Hepatocyte (in vitro differentiated cells): ENCODE measurements around the gene FCAR. TPM values are rescaled to one million over a fixed set of nuclear protein-coding genes. Genes with fewer than 3 reads are reported as not detected.
A peak's percentile ranks its signal among the peaks of the same experiment; 100 is the strongest.
"Not testable (repeated sequence)": the region's sequence is repeated elsewhere in the genome, so short reads cannot be mapped to it uniquely, and the experiment has no call there.

Source experiments
- DNase-seq: peaks from one replicate; pipeline ENCODE4 v3.0.0-alpha.2; 2016; ENCODE audit warnings: low spot score
- H2AFZ ChIP-seq: fragments of 200-600 bp; sonication (generic); 2 replicates; pipeline ENCODE4 v1.6.0; 2016; ENCODE audit warnings: antibody characterized with exemption, mild to moderate bottlenecking
- H3K27ac ChIP-seq: fragments of 200-600 bp; sonication (generic); 2 replicates; pipeline ENCODE4 v1.5.1; 2016; ENCODE audit warnings: mild to moderate bottlenecking
- H3K27me3 ChIP-seq: fragments of 200-600 bp; sonication (generic); 2 replicates; pipeline ENCODE4 v1.6.1; 2016
- H3K36me3 ChIP-seq: fragments of 200-600 bp; sonication (generic); replicated peaks from 2 replicates; pipeline ENCODE4 v1.5.1; 2016; ENCODE audit warnings: low read depth; ENCODE audit not compliant: insufficient read depth
- H3K4me1 ChIP-seq: fragments of 200-600 bp; sonication (generic); 2 replicates; pipeline ENCODE4 v1.5.1; 2016; ENCODE audit warnings: mild to moderate bottlenecking, moderate library complexity; ENCODE audit not compliant: insufficient read depth
- H3K4me2 ChIP-seq: fragments of 200-600 bp; sonication (generic); 2 replicates; pipeline ENCODE4 v1.6.0; 2016
- H3K4me3 ChIP-seq: fragments of 200-600 bp; sonication (generic); 2 replicates; pipeline ENCODE4 v1.5.1; 2016; ENCODE audit warnings: mild to moderate bottlenecking
- H3K79me2 ChIP-seq: fragments of 200-600 bp; sonication (generic); 2 replicates; pipeline ENCODE4 v1.6.0; 2017; ENCODE audit warnings: mild to moderate bottlenecking
- H3K9me2 ChIP-seq: fragments of 200-600 bp; sonication (generic); replicated peaks from 2 replicates; pipeline ENCODE4 v1.6.0; 2017; ENCODE audit warnings: mild to moderate bottlenecking; ENCODE audit not compliant: insufficient read depth
- H3K9me3 ChIP-seq: fragments of 200-600 bp; sonication (generic); 2 replicates; pipeline ENCODE4 v1.5.1; 2016; ENCODE audit warnings: low read depth, mild to moderate bottlenecking
- H4K20me1 ChIP-seq: fragments of 200-600 bp; sonication (generic); 2 replicates; pipeline ENCODE4 v1.6.0; 2016; ENCODE audit warnings: mild to moderate bottlenecking; ENCODE audit not compliant: insufficient read depth, poor library complexity, severe bottlenecking
- CTCF ChIP-seq: fragments of 200-600 bp; sonication (generic); IDR thresholded peaks from 2 replicates; pipeline ENCODE4 v1.5.1; 2016; ENCODE audit warnings: antibody characterized with exemption, mild to moderate bottlenecking; ENCODE audit not compliant: poor library complexity
- EZH2 ChIP-seq: fragments of 200-600 bp; sonication (generic); IDR thresholded peaks from 2 replicates; pipeline ENCODE4 v1.6.1; 2016; ENCODE audit warnings: antibody characterized with exemption, mild to moderate bottlenecking, borderline replicate concordance
- EZH2phosphoT487 ChIP-seq: fragments of 200-600 bp; sonication (generic); IDR thresholded peaks from one replicate; pipeline ENCODE4 v1.6.1; 2018; ENCODE audit warnings: antibody characterized with exemption, mild to moderate bottlenecking, low read depth, moderate library complexity; ENCODE audit not compliant: unreplicated experiment, severe bottlenecking
- WGBS: methylation state at CpG from one replicate; pipeline ENCODE4 v1.1.6; 2016; ENCODE audit warnings: low lambda C conversion rate; ENCODE audit errors: missing lambda C conversion rate; 5-methylcytosine and 5-hydroxymethylcytosine counted together
- polyA plus RNA-seq: library from polyadenylated mRNA; unstranded; fragments of >200 nt; fragmentation: Nextera tagmentation; extraction: Ambion mirVana; gene quantifications from 2 replicates; pipeline ENCODE4 v1.2.1, GENCODE V29; 2016
- total RNA-seq: library from RNA; depleted of rRNA; stranded (reverse); fragments of >200 nt; gene quantifications from 2 replicates; pipeline ENCODE4 v1.2.3, GENCODE V29; 2014

Gene FCAR
- total and polyA plus RNA-seq, 2 experiments from 2014 or later: not detected

- Histone ChIP-seq H3K4me2 (no peak overlapping the region), H3K9me2 (no peaks in the 10 kb centered on the region), H3K9me3 (no peaks in the 10 kb centered on the region), H3K4me1 (no peaks in the 10 kb centered on the region), H2AFZ (no peak overlapping the region), H4K20me1 (no peaks in the 10 kb centered on the region), H3K4me3 (no peak overlapping the region), H3K27me3 (no peaks in the 10 kb centered on the region), H3K27ac (no peak overlapping the region), H3K36me3 (no peaks in the 10 kb centered on the region), H3K79me2 (no peaks in the 10 kb centered on the region)
- DNase-seq: no peak
- WGBS: 73% methylated on average over 9 of the region's 9 CpGs
- TF ChIP-seq CTCF: no peak
- no peak for TF ChIP-seq EZH2
- TF ChIP-seq EZH2phosphoT487: no peak
These were observed 44.5 kb downstream of the FCAR start for GRCh38 chr19:54918499-54918898.

- H3K9me3 ChIP-seq, H3K27me3 ChIP-seq, H3K36me3 ChIP-seq, H4K20me1 ChIP-seq, H3K9me2 ChIP-seq, H3K4me1 ChIP-seq, H3K4me2 ChIP-seq, H3K4me3 ChIP-seq, H3K79me2 ChIP-seq, DNase-seq, H3K27ac ChIP-seq, H2AFZ ChIP-seq: not testable (repeated sequence)
- peak; percentile 40 for TF ChIP-seq CTCF
- 42% methylated on average over 23 of the region's 24 CpGs for WGBS
These were observed 45.9 kb downstream of the FCAR start for GRCh38 chr19:54919646-54920563.

GRCh38 chr19:54921082-54921481 is 47.0 kb downstream of the FCAR start:
- DNase-seq: no peak
- Histone ChIP-seq H3K9me3 (no peaks in the 10 kb centered on the region), H3K79me2 (no peaks in the 10 kb centered on the region), H3K36me3 (no peaks in the 10 kb centered on the region), H2AFZ (no peak overlapping the region), H3K27me3 (no peaks in the 10 kb centered on the region), H3K4me3 (no peak overlapping the region), H3K4me1 (no peaks in the 10 kb centered on the region), H4K20me1 (no peaks in the 10 kb centered on the region), H3K4me2 (no peak overlapping the region), H3K27ac (no peak overlapping the region), H3K9me2 (no peaks in the 10 kb centered on the region)
- WGBS: 79% methylated on average over 7 of the region's 7 CpGs
- TF ChIP-seq EZH2 (no peak), EZH2phosphoT487 (no peak), CTCF (no peak)
